ENCODE measurements around the gene TAOK1.

- no peak for TF ChIP-seq CTCF (IDR thresholded peaks at IDR 0.05)
- no peak for TF ChIP-seq POLR2A (IDR thresholded peaks at IDR 0.05)
Measured at GRCh38 chr17:29574732-29575510, 184.8 kb downstream of the TAOK1 start.
